NCI-H748 (cell line): ENCODE measurements around the gene IRX4.
A peak's percentile ranks its signal among the peaks of the same experiment; 100 is the strongest.
"Not testable (repeated sequence)": the region's sequence is repeated elsewhere in the genome, so short reads cannot be mapped to it uniquely, and the experiment has no call there.

ENCODE experiments used
- DNase-seq: peaks from one replicate; lab custom pipeline; 2025; ENCODE audit not compliant: unreplicated experiment; lab: John Stamatoyannopoulos, UW

IRX4 gene

GRCh38 chr5:1879292-1880263 lies 3.1 kb downstream of the IRX4 start:
- DNase-seq: no peak

- DNase-seq: no peak
Measured at GRCh38 chr5:1878050-1878849, 4.5 kb downstream of the IRX4 start.

GRCh38 chr5:1877103-1878049 lies 5.3 kb downstream of the IRX4 start:
- no peak for DNase-seq

- peak; percentile 68 for DNase-seq
Measured at GRCh38 chr5:1876660-1877064, 6.1 kb downstream of the IRX4 start.

GRCh38 chr5:1875843-1876659 lies 6.7 kb downstream of the IRX4 start:
- DNase-seq: peak; percentile 79

GRCh38 chr5:1875281-1875842 lies 7.4 kb downstream of the IRX4 start:
- DNase-seq: peak; percentile 60

GRCh38 chr5:1874771-1875220 lies 7.9 kb downstream of the IRX4 start:
- peak; percentile 91 for DNase-seq

GRCh38 chr5:1874348-1874747 lies 8.4 kb downstream of the IRX4 start:
- DNase-seq: peak; percentile 81

- DNase-seq: no peak
Measured at GRCh38 chr5:1873243-1873959, 9.3 kb downstream of the IRX4 start.

- DNase-seq: no peak
Measured at GRCh38 chr5:1871441-1871840, 11.3 kb downstream of the IRX4 start.

- DNase-seq: not testable (repeated sequence)
Measured at GRCh38 chr5:1870435-1871272, 12.1 kb downstream of the IRX4 start.

- no peak for DNase-seq
Measured at GRCh38 chr5:1868886-1869475, 13.7 kb downstream of the IRX4 start.

GRCh38 chr5:1867815-1868143 lies 14.9 kb downstream of the IRX4 start:
- no peak for DNase-seq

GRCh38 chr5:1867114-1867814 lies 15.5 kb downstream of the IRX4 start:
- DNase-seq: peak; percentile 64

- DNase-seq: no peak
Measured at GRCh38 chr5:1865948-1866347, 16.8 kb downstream of the IRX4 start.

GRCh38 chr5:1865486-1865885 lies 17.2 kb downstream of the IRX4 start:
- no peak for DNase-seq

GRCh38 chr5:1864896-1865440 lies 17.8 kb downstream of the IRX4 start:
- peak; percentile 53 for DNase-seq
